HEK293 (cell line): ENCODE measurements around the gene KCTD21.

Experiments used
- EGR2 ChIP-seq: fragments of 450-650 bp; formaldehyde crosslinking; IDR thresholded peaks from 2 replicates; pipeline ENCODE4 v1.5.1; 2016; ENCODE audit warnings: low read depth, missing biosample characterization, missing genetic modification characterization
- PBX3 ChIP-seq: sonication (generic); formaldehyde crosslinking; IDR thresholded peaks from 2 replicates; pipeline ENCODE4 v1.8.1; 2022; ENCODE audit warnings: mild to moderate bottlenecking, moderate library complexity, missing genetic modification reagents

- TF ChIP-seq PBX3, result no peak
- no peak for TF ChIP-seq EGR2 (tag by site-specific recombination)
These were observed 25.3 kb upstream of the KCTD21 start for GRCh38 chr11:78213526-78214330.
